SK-N-MC (cell line): ENCODE data around the gene TGFA.

Experiments
- DNase-seq: peaks from one replicate; pipeline ENCODE4 v3.0.0-alpha.2; 2011; ENCODE audit warnings: low read depth, low spot score
- H3K27ac ChIP-seq: fragments of 200-600 bp; sonication (generic); 2 replicates; pipeline ENCODE4 v1.5.1; 2016; ENCODE audit warnings: mixed run types
- H3K36me3 ChIP-seq: fragments of 200-600 bp; sonication (generic); 2 replicates; pipeline ENCODE4 v1.6.1; 2017; ENCODE audit warnings: antibody characterized with exemption, low read length, mixed read lengths; ENCODE audit not compliant: insufficient read depth
- H3K4me3 ChIP-seq: fragments of 200-600 bp; sonication (generic); 2 replicates; pipeline ENCODE4 v1.5.1; 2016
- H3K9ac ChIP-seq: fragments of 200-600 bp; sonication (generic); 2 replicates; pipeline ENCODE4 v1.8.0; 2017; ENCODE audit warnings: mixed run types, mixed read lengths; ENCODE audit not compliant: insufficient read length
- H3K9me3 ChIP-seq: fragments of 200-600 bp; sonication (generic); 2 replicates; pipeline ENCODE4 v1.6.1; 2017; ENCODE audit warnings: low read depth, mild to moderate bottlenecking, antibody characterized with exemption, low read length, moderate library complexity, mixed read lengths
- EZH2 ChIP-seq: fragments of 200-600 bp; sonication (generic); IDR thresholded peaks from one replicate; pipeline ENCODE4 v1.6.1; 2017; ENCODE audit warnings: antibody characterized with exemption
- FOXP2 ChIP-seq: optimal IDR thresholded peaks from 2 replicates; pipeline ENCODE3; 2011; ENCODE audit warnings: mild to moderate bottlenecking, moderate library complexity; ENCODE audit not compliant: insufficient read depth; ENCODE audit errors: extremely low read length, control extremely low read depth
- POLR2AphosphoS5 ChIP-seq: IDR thresholded peaks from 2 replicates; pipeline ENCODE4 v1.6.1; 2012; ENCODE audit warnings: mild to moderate bottlenecking, low read depth, low read length, borderline replicate concordance

Gene TGFA

GRCh38 chr2:70546885-70547284 lies 6.7 kb downstream of the TGFA start:
- no peak overlapping the region for H3K4me3 ChIP-seq
- DNase-seq = no peak

GRCh38 chr2:70546376-70546775 lies 7.2 kb downstream of the TGFA start:
- DNase-seq = no peak
- no peaks in the 10 kb centered on the region for H3K36me3 ChIP-seq
- no peak overlapping the region for H3K4me3 ChIP-seq
- no peak overlapping the region for H3K27ac ChIP-seq
- H3K9me3 ChIP-seq = no peaks in the 10 kb centered on the region
- H3K9ac ChIP-seq = no peak overlapping the region
- TF ChIP-seq POLR2AphosphoS5 (no peak), FOXP2 (no peak), EZH2 (no peak)

More at GRCh38 chr2:70546885-70547284, 6.7 kb downstream of the TGFA start:
- TF ChIP-seq FOXP2 (no peak), EZH2 (no peak), POLR2AphosphoS5 (no peak)
- H3K9me3 ChIP-seq = no peaks in the 10 kb centered on the region
- H3K36me3 ChIP-seq = no peaks in the 10 kb centered on the region
- H3K27ac ChIP-seq = no peak overlapping the region
- H3K9ac ChIP-seq = no peak overlapping the region

GRCh38 chr2:70541481-70542020 lies 12.1 kb downstream of the TGFA start:
- Histone ChIP-seq H3K36me3 (no peaks in the 10 kb centered on the region), H3K27ac (no peak overlapping the region), H3K9me3 (no peaks in the 10 kb centered on the region), H3K9ac (no peak overlapping the region), H3K4me3 (no peak overlapping the region)
- TF ChIP-seq FOXP2 (no peak), EZH2 (no peak), POLR2AphosphoS5 (no peak)
- no peak for DNase-seq

- Histone ChIP-seq H3K9ac (no peak overlapping the region), H3K9me3 (no peaks in the 10 kb centered on the region), H3K27ac (no peak overlapping the region), H3K36me3 (no peaks in the 10 kb centered on the region), H3K4me3 (no peak overlapping the region)
- DNase-seq = no peak
- TF ChIP-seq EZH2 = no peak
- no peak for TF ChIP-seq FOXP2
- TF ChIP-seq POLR2AphosphoS5 = no peak
Measured at GRCh38 chr2:70537840-70538239, 15.8 kb downstream of the TGFA start.

- Histone ChIP-seq H3K9ac (no peak overlapping the region), H3K4me3 (no peak overlapping the region), H3K36me3 (no peaks in the 10 kb centered on the region), H3K27ac (no peak overlapping the region), H3K9me3 (no peaks in the 10 kb centered on the region)
- TF ChIP-seq EZH2 = no peak
- no peak for TF ChIP-seq FOXP2
- no peak for TF ChIP-seq POLR2AphosphoS5
- no peak for DNase-seq
Measured at GRCh38 chr2:70536517-70537055, 17.0 kb downstream of the TGFA start.

GRCh38 chr2:70535573-70535972 lies 18.1 kb downstream of the TGFA start:
- no peak overlapping the region for H3K9ac ChIP-seq
- H3K27ac ChIP-seq = no peak overlapping the region
- TF ChIP-seq FOXP2 (no peak), EZH2 (no peak), POLR2AphosphoS5 (no peak)
- H3K4me3 ChIP-seq = no peak overlapping the region
- H3K9me3 ChIP-seq = no peaks in the 10 kb centered on the region
- H3K36me3 ChIP-seq = no peaks in the 10 kb centered on the region
- DNase-seq = no peak

- H3K9ac ChIP-seq = no peak overlapping the region
- H3K4me3 ChIP-seq = no peak overlapping the region
- TF ChIP-seq EZH2 (no peak), FOXP2 (no peak)
- no peaks in the 10 kb centered on the region for H3K36me3 ChIP-seq
- H3K27ac ChIP-seq = no peak overlapping the region
- no peak for DNase-seq
- H3K9me3 ChIP-seq = no peaks in the 10 kb centered on the region
Measured at GRCh38 chr2:70534183-70534836, 19.3 kb downstream of the TGFA start.

- no peak overlapping the region for H3K9ac ChIP-seq
- no peaks in the 10 kb centered on the region for H3K9me3 ChIP-seq
- H3K4me3 ChIP-seq = no peak overlapping the region
- no peaks in the 10 kb centered on the region for H3K36me3 ChIP-seq
- no peak overlapping the region for H3K27ac ChIP-seq
- DNase-seq = no peak
- TF ChIP-seq POLR2AphosphoS5 (no peak), FOXP2 (no peak), EZH2 (no peak)
Measured at GRCh38 chr2:70532244-70532935, 21.2 kb downstream of the TGFA start.
